ENCODE results near the gene ADGRG1.

Gene ADGRG1

GRCh38 chr16:57648581-57649442 is 20.4 kb downstream of the ADGRG1 start:
- peak; percentile 94 for DNase-seq (ENCODE audit: low spot score)

GRCh38 chr16:57649443-57649751 is 21.0 kb downstream of the ADGRG1 start:
- DNase-seq (ENCODE audit: low spot score), result no peak

GRCh38 chr16:57649846-57650245 is 21.4 kb downstream of the ADGRG1 start:
- DNase-seq (ENCODE audit: low spot score), result no peak

- no peak for DNase-seq (ENCODE audit: low spot score)
Measured at GRCh38 chr16:57651344-57652333, 23.2 kb downstream of the ADGRG1 start.

GRCh38 chr16:57652695-57653471 is 24.5 kb downstream of the ADGRG1 start:
- no peak for DNase-seq (ENCODE audit: low spot score)

- no peak for DNase-seq (ENCODE audit: low spot score)
Measured at GRCh38 chr16:57653936-57654335, 25.5 kb downstream of the ADGRG1 start.

- DNase-seq (ENCODE audit: low spot score), result no peak
Measured at GRCh38 chr16:57656342-57656955, 28.0 kb downstream of the ADGRG1 start.

GRCh38 chr16:57657228-57657627 is 28.8 kb downstream of the ADGRG1 start:
- no peak for DNase-seq (ENCODE audit: low spot score)

- no peak for DNase-seq (ENCODE audit: low spot score)
Measured at GRCh38 chr16:57658130-57658877, 29.9 kb downstream of the ADGRG1 start.

- DNase-seq (ENCODE audit: low spot score), result no peak
Measured at GRCh38 chr16:57658878-57659674, 30.6 kb downstream of the ADGRG1 start.

- no peak for DNase-seq (ENCODE audit: low spot score)
Measured at GRCh38 chr16:57660715-57661463, 32.5 kb downstream of the ADGRG1 start.

- no peak for DNase-seq (ENCODE audit: low spot score)
Measured at GRCh38 chr16:57661510-57661909, 33.1 kb downstream of the ADGRG1 start.

GRCh38 chr16:57661936-57662906 is 33.8 kb downstream of the ADGRG1 start:
- DNase-seq (ENCODE audit: low spot score), result no peak

- no peak for DNase-seq (ENCODE audit: low spot score)
Measured at GRCh38 chr16:57663436-57663835, 35.0 kb downstream of the ADGRG1 start.

- DNase-seq (ENCODE audit: low spot score), result no peak
Measured at GRCh38 chr16:57663917-57664661, 35.7 kb downstream of the ADGRG1 start.

- DNase-seq (ENCODE audit: low spot score), result no peak
Measured at GRCh38 chr16:57664662-57665025, 36.2 kb downstream of the ADGRG1 start.

- DNase-seq (ENCODE audit: low spot score), result no peak
Measured at GRCh38 chr16:57665541-57665940, 37.1 kb downstream of the ADGRG1 start.
